Thymus (tissue), 11 donors: ENCODE data around the gene GAS2L3. TPM values are rescaled to one million over a fixed set of nuclear protein-coding genes. Genes with fewer than 3 reads are reported as not detected.

ENCODE experiments used
- DNase-seq, 9 donors: peaks; one replicate each; pipeline ENCODE4 v3.0.0-alpha.2; 2013; ENCODE audit warnings: low spot score in 9 of 9, low read depth in 6 of 9, missing footprints in 1 of 9
- H3K27ac ChIP-seq, 2 donors: one replicate each; pipeline ENCODE4 v1.5.1; 2013; ENCODE audit warnings: control low read depth in 1 of 2, low read depth in 1 of 2, low read length in 1 of 2, mild to moderate bottlenecking in 1 of 2, moderate library complexity in 1 of 2
- H3K27me3 ChIP-seq, 2 donors: one replicate each; pipeline ENCODE4 v1.5.1; 2013; ENCODE audit warnings: low read length in 1 of 2; ENCODE audit not compliant: control insufficient read depth in 2 of 2, insufficient read depth in 1 of 2
- H3K36me3 ChIP-seq, 2 donors: one replicate each; pipeline ENCODE4 v1.5.1; 2013; ENCODE audit warnings: low read length in 1 of 2, mild to moderate bottlenecking in 1 of 2, moderate library complexity in 1 of 2; ENCODE audit not compliant: control insufficient read depth in 2 of 2, insufficient read depth in 2 of 2
- H3K4me1 ChIP-seq, 2 donors: one replicate each; pipeline ENCODE4 v1.5.1; 2013; ENCODE audit warnings: low read length in 2 of 2; ENCODE audit not compliant: control insufficient read depth in 2 of 2, insufficient read depth in 2 of 2
- H3K4me3 ChIP-seq, 2 donors: one replicate each; pipeline ENCODE4 v1.5.1; 2013; ENCODE audit warnings: low read length in 2 of 2, control low read depth in 1 of 2, mild to moderate bottlenecking in 1 of 2
- H3K9me3 ChIP-seq, 2 donors: one replicate each; pipeline ENCODE4 v1.5.1; 2013; ENCODE audit warnings: low read length in 1 of 2, mild to moderate bottlenecking in 1 of 2; ENCODE audit not compliant: control insufficient read depth in 2 of 2, insufficient read depth in 1 of 2
- WGBS: extraction: QIAGEN DNeasy Blood & Tissue Kit; methylation state at CpG from one replicate; pipeline ENCODE4 v1.1.7; 2013; 5-methylcytosine and 5-hydroxymethylcytosine counted together
- polyA plus RNA-seq: library from polyadenylated mRNA; stranded (reverse); fragments of 200-250 nt; gene quantifications from one replicate; pipeline ENCODE4 v1.2.3, GENCODE V29; 2013
- total RNA-seq: library from RNA; stranded (reverse); fragments of 120-200 nt; gene quantifications from one replicate; pipeline ENCODE4 v1.2.4, GENCODE V29; 2013
- donor health status: healthy.

Gene GAS2L3
- total and polyA plus RNA-seq, 2 donors, result 2.2 to 4.4 TPM

DNA sequence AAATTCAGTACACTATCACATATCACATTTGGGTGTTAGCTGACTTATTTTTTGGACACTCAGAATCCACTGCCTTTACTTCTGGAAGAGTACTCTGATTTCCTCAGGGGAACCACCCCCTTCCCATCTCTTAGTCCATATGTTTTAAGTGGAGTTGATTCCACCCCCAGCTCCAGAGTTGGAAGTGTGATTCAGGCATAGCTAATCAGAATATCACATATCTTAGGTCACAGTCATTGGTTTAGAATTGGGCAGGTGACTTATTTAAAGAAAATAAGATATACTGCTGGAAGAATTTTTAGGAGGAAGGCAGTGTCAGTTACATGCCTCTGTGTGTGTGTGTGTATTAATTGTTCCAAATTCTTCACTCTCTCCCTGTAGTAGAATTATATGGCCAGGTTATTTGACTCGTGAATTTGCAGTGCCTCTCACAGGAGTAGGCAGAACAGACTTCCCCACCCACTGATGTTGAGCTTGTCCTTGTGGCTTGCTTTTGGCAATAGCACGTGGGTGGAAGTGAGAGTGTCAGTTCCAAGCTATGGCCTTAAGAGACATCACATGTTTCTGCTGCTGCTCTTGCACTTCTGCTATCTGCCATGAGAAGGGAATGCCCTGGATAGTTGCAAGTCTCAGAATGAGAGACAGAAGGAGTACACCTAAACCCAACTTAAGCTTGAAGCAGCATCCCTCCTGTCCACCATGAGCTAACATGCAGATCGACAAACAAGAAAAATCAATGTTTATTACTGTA lies 6.4 kb upstream of the GAS2L3 start:
- H3K4me1 ChIP-seq, result no peaks in the 10 kb centered on the region
- H3K36me3 ChIP-seq, result no peaks in the 10 kb centered on the region
- H3K27me3 ChIP-seq, result no peaks in the 10 kb centered on the region
- H3K4me3 ChIP-seq, result no peak overlapping the region
- H3K27ac ChIP-seq, result no peak overlapping the region
- peak in 2 of 9 donors; percentile 3 to 19 for DNase-seq
- WGBS, result 39% methylated on average over 3 of the region's 3 CpGs
- H3K9me3 ChIP-seq, result no peaks in the 10 kb centered on the region

GRCh38 chr12:100567945-100568344 lies 5.5 kb upstream of the GAS2L3 start:
- no peak overlapping the region for H3K27ac ChIP-seq
- peaks cover 0 to under 1% of the 10 kb centered on the region in 2 donors for H3K4me1 ChIP-seq
- no peak overlapping the region for H3K4me3 ChIP-seq
- no peaks in the 10 kb centered on the region for H3K9me3 ChIP-seq
- no peaks in the 10 kb centered on the region for H3K27me3 ChIP-seq
- no peak for DNase-seq
- H3K36me3 ChIP-seq, result no peaks in the 10 kb centered on the region

DNA sequence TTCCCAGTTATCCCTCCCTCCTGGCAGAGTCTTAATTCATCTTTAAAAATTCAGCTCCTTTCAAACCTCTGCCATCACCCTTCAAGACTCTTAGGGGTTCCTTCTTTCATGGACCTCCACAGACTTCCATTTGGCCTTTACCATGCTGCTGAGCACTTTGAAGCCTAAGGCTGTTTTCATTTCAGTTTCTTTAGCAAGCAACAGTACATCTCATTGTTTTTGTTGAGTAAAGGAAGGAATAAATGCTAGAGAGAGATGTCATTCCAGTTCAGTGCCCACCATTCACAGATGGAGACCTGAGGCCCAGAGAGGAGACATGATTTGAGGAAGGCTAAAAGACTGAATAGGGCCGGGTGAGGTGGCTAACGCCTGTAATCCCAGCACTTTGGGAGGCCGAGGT lies 1.3 kb upstream of the GAS2L3 start:
- Histone ChIP-seq H3K36me3 (no peaks in the 10 kb centered on the region), H3K4me3 (no peak overlapping the region), H3K27me3 (peaks cover 2 to 14% of the 10 kb centered on the region in 2 donors), H3K4me1 (peaks cover 7 to 12% of the 10 kb centered on the region in 2 donors), H3K9me3 (no peaks in the 10 kb centered on the region), H3K27ac (no peak overlapping the region)
- DNase-seq, result no peak
- 98% methylated on average over 3 of the region's 3 CpGs for WGBS

- no peak for DNase-seq
- Histone ChIP-seq H3K4me3 (peak overlapping the region; percentile 56 to 59), H3K4me1 (peaks cover 7 to 12% of the 10 kb centered on the region in 2 donors), H3K9me3 (no peaks in the 10 kb centered on the region), H3K27me3 (peaks cover 2 to 14% of the 10 kb centered on the region in 2 donors), H3K36me3 (no peaks in the 10 kb centered on the region), H3K27ac (no peak overlapping the region)
- 24% methylated on average over 15 of the region's 15 CpGs for WGBS
These were observed 947 bp downstream of the GAS2L3 start for GRCh38 chr12:100574187-100575074.

- 92% methylated on average over 3 of the region's 3 CpGs for WGBS
- DNase-seq, result no peak
- no peak overlapping the region for H3K4me3 ChIP-seq
- H3K9me3 ChIP-seq, result no peaks in the 10 kb centered on the region
- no peak overlapping the region for H3K27ac ChIP-seq
- peaks cover 2 to 14% of the 10 kb centered on the region in 2 donors for H3K27me3 ChIP-seq
- peaks cover 7 to 12% of the 10 kb centered on the region in 2 donors for H3K4me1 ChIP-seq
- H3K36me3 ChIP-seq, result no peaks in the 10 kb centered on the region
These were observed 3.0 kb downstream of the GAS2L3 start for GRCh38 chr12:100576331-100577036.

DNA sequence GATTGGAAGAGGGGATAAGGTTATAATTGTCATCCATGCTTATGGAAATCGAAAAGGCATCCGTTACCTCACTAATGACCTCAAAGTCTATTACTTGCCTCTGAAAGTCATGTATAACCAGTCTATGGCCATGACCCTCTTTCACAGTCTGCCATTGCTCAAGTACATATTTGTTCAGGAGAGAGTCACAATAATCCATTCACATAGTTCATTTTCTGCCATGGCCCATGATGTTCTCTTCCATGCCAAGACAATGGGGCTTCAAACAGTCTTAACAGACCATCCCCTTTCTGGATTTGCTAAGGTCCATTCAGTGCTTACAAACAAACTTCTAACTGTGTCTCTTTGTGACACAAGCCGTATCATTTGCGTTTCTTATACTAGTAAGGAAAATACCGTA lies 5.4 kb downstream of the GAS2L3 start:
- H3K27ac ChIP-seq, result no peak overlapping the region
- no peaks in the 10 kb centered on the region for H3K36me3 ChIP-seq
- no peak overlapping the region for H3K4me3 ChIP-seq
- H3K27me3 ChIP-seq, result peaks cover 0 to 6% of the 10 kb centered on the region in 2 donors
- no peaks in the 10 kb centered on the region for H3K9me3 ChIP-seq
- no peak for DNase-seq
- peaks cover 4 to 7% of the 10 kb centered on the region in 2 donors for H3K4me1 ChIP-seq
- 98% methylated on average over 5 of the region's 5 CpGs for WGBS

- H3K27me3 ChIP-seq, result no peaks in the 10 kb centered on the region
- no peaks in the 10 kb centered on the region for H3K9me3 ChIP-seq
- H3K36me3 ChIP-seq, result no peaks in the 10 kb centered on the region
- no peak for DNase-seq
- no peaks in the 10 kb centered on the region for H3K4me1 ChIP-seq
- no peak overlapping the region for H3K4me3 ChIP-seq
- 50% methylated on average over 2 of the region's 2 CpGs for WGBS
- H3K27ac ChIP-seq, result no peak overlapping the region
These were observed 6.4 kb downstream of the GAS2L3 start for GRCh38 chr12:100579844-100580243.

DNA sequence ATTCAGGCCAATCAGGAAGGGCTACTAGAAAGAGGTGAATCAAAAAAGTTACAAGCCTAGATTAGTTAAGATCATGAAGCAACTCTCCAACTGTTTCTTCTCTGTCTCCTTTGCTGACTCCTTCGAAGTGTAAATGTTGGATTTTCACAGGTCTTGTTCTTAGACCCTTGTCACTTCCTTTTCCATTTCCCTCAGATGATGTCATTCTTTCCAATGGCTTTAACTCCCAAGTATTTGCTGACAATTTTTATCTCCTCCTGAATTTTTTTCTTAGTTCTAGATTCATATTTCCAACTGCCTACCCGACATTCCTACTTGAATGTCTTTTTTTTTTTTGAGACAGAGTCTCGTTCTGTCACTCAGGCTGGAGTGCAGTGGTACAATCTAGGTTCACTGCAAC lies 10.8 kb downstream of the GAS2L3 start:
- Histone ChIP-seq H3K27ac (no peak overlapping the region), H3K9me3 (no peaks in the 10 kb centered on the region), H3K4me3 (no peak overlapping the region), H3K27me3 (no peaks in the 10 kb centered on the region), H3K36me3 (no peaks in the 10 kb centered on the region), H3K4me1 (no peaks in the 10 kb centered on the region)
- WGBS, result 93% methylated on average over 3 of the region's 3 CpGs
- no peak for DNase-seq

DNA sequence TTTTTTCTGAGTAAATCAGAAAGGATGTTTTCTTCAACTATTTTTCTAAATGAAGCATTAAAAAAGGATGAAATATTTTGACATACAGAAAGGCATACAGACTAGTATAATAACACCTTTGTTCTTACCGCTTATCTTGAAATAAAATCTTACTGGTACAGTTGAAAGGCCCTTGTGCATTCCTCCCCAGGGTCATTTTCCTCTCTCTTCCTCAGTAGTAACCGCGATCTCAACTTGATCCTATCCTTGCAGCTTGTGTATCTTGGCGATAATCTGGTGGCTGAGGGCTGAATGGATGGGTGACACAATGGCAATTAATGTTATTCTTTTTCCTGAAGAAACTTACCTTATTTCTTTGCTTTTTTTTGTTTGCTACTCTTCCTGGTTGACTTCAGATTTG lies 18.5 kb downstream of the GAS2L3 start:
- no peaks in the 10 kb centered on the region for H3K4me1 ChIP-seq
- 97% methylated on average over 4 of the region's 4 CpGs for WGBS
- no peak for DNase-seq

More for the DNA sequence above, 18.5 kb downstream of the GAS2L3 start:
- H3K27ac ChIP-seq, result no peak overlapping the region
- H3K36me3 ChIP-seq, result no peaks in the 10 kb centered on the region
- H3K9me3 ChIP-seq, result no peaks in the 10 kb centered on the region
- no peaks in the 10 kb centered on the region for H3K27me3 ChIP-seq
- no peak overlapping the region for H3K4me3 ChIP-seq
